SU-DHL-6 (cell line): ENCODE measurements around the gene IDH2.

Experiments used
- H2AFZ ChIP-seq: fragments of 200-600 bp; sonication (generic); 2 replicates; pipeline ENCODE4 v1.6.1; 2014; ENCODE audit warnings: low read depth, mild to moderate bottlenecking, moderate library complexity, mixed read lengths, antibody characterized with exemption, low read length; ENCODE audit not compliant: severe bottlenecking
- H3F3A ChIP-seq: fragments of 200-600 bp; shearing (Covaris generic); 2 replicates; pipeline ENCODE4 v1.6.0; 2016; ENCODE audit warnings: antibody characterized with exemption, mild to moderate bottlenecking; ENCODE audit not compliant: insufficient read depth
- H3K27ac ChIP-seq: fragments of 200-600 bp; sonication (generic); 2 replicates; pipeline ENCODE4 v1.5.1; 2016; ENCODE audit warnings: low read depth, mild to moderate bottlenecking, low read length, moderate library complexity, mixed read lengths
- H3K27me3 ChIP-seq: fragments of 200-600 bp; sonication (generic), shearing (Covaris generic); 2 replicates; pipeline ENCODE4 v1.6.0; 2014; ENCODE audit warnings: mild to moderate bottlenecking, low read length
- H3K36me3 ChIP-seq: fragments of 200-600 bp; sonication (generic); 2 replicates; pipeline ENCODE4 v1.6.1; 2014; ENCODE audit warnings: mild to moderate bottlenecking, low read length, mixed read lengths
- H3K4me2 ChIP-seq: fragments of 300-600, 200-600 bp; shearing (Covaris generic), sonication (generic); 2 replicates; pipeline ENCODE4 v1.6.0; 2014; ENCODE audit warnings: low read length, low read depth, mild to moderate bottlenecking; ENCODE audit not compliant: poor library complexity, severe bottlenecking
- H3K4me3 ChIP-seq: fragments of 200-600 bp; sonication (generic); 2 replicates; pipeline ENCODE4 v1.5.1; 2014; ENCODE audit warnings: antibody characterized with exemption, low read length, mild to moderate bottlenecking, mixed read lengths; ENCODE audit not compliant: insufficient read depth, poor library complexity, severe bottlenecking
- H3K79me2 ChIP-seq: fragments of 200-600 bp; sonication (generic); 2 replicates; pipeline ENCODE4 v1.6.1; 2014; ENCODE audit warnings: mild to moderate bottlenecking, low read length, moderate library complexity; ENCODE audit not compliant: insufficient read depth
- H3K9ac ChIP-seq: fragments of 200-600 bp; sonication (generic); 2 replicates; pipeline ENCODE4 v1.7.0; 2014; ENCODE audit warnings: mild to moderate bottlenecking, low read length
- H3K9me2 ChIP-seq: fragments of 200-600 bp; sonication (generic); replicated peaks from 2 replicates; pipeline ENCODE4 v1.6.1; 2014; ENCODE audit warnings: low read length; ENCODE audit not compliant: insufficient read depth
- H3K9me3 ChIP-seq: fragments of 200-600 bp; sonication (generic); 2 replicates; pipeline ENCODE4 v1.6.1; 2014; ENCODE audit warnings: low read length, mixed read lengths; ENCODE audit not compliant: insufficient read depth
- H4K20me1 ChIP-seq: fragments of 200-600 bp; sonication (generic); 2 replicates; pipeline ENCODE4 v1.6.1; 2014; ENCODE audit warnings: low read depth, mild to moderate bottlenecking, antibody characterized with exemption, low read length, moderate library complexity, mixed read lengths
- CTCF ChIP-seq: fragments of 200-600 bp; sonication (generic); IDR thresholded peaks from one replicate; pipeline ENCODE4 v1.5.1; 2017; ENCODE audit warnings: antibody characterized with exemption, mild to moderate bottlenecking, low read length, moderate library complexity; ENCODE audit not compliant: insufficient read depth, poor library complexity, severe bottlenecking
- EZH2phosphoT487 ChIP-seq: fragments of 200-600 bp; sonication (generic), shearing (Covaris generic); conservative IDR thresholded peaks from 2 replicates; pipeline ENCODE4 v1.6.1; 2018; ENCODE audit warnings: mild to moderate bottlenecking, antibody characterized with exemption, low read length, moderate library complexity, mixed read lengths

The IDH2 gene

DNA sequence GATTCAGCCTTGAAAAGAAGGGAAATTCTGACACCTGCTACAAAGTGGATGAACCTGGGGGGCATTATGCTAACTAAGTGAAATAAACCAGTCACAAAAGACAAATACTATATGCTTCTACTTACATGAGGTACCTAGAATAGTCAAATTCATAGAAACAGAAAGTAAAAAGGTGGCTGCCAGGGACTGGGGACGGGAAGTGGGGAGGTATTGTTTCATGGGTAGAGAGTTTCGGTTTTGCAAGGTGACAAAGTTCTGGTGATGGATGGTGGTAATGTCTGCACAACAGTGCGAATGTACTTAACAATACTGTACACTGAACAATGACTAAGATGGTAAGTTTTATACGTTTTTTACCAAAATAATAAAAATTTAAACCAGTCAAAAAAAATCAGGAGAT is 4.8 kb downstream of the IDH2 start:
- H3K9me2 ChIP-seq: no peaks in the 10 kb centered on the region
- H3K27ac ChIP-seq: peak overlapping the region; percentile 88
- TF ChIP-seq CTCF (no peak), EZH2phosphoT487 (no peak)

DNA sequence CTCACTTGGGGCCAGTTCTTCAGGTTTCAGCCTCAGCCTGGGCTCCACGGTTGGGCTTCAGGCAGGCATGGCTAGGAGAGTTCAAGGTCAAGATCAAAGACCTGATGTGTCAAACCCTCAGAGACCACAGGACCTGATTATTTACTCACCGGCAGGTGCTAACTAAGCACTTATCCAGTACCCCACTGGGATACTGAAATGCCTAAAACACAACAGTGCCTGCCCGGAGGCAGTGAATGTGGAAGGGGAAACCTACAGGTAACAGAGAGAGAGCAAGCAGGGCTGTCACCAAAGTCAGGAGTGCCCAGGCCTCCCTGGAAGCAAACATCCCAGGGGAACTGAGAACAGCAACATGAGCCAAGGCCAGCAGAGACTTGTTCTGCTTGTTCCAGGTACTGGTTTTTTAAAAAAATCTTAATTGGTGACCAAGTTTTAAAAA is 6.7 kb downstream of the IDH2 start:
- H3K27ac ChIP-seq: no peak overlapping the region
- H3K79me2 ChIP-seq: no peaks in the 10 kb centered on the region

More for the DNA sequence above, 4.8 kb downstream of the IDH2 start:
- peak overlapping the region; percentile 38 for H3K4me3 ChIP-seq
- no peaks in the 10 kb centered on the region for H3K79me2 ChIP-seq
- peak overlapping the region; percentile 89 for H3K4me2 ChIP-seq
- H3F3A ChIP-seq: peaks cover 14% of the 10 kb centered on the region
- no peaks in the 10 kb centered on the region for H4K20me1 ChIP-seq
- H3K27me3 ChIP-seq: no peaks in the 10 kb centered on the region
- H2AFZ ChIP-seq: no peak overlapping the region
- no peaks in the 10 kb centered on the region for H3K9me3 ChIP-seq
- H3K9ac ChIP-seq: peak overlapping the region; percentile 27; the same call in 1 of the 2 replicates
- no peaks in the 10 kb centered on the region for H3K36me3 ChIP-seq

GRCh38 chr15:90091156-90091931 is 10.9 kb downstream of the IDH2 start:
- Histone ChIP-seq H3K9me3 (no peaks in the 10 kb centered on the region), H2AFZ (no peak overlapping the region), H3K36me3 (no peaks in the 10 kb centered on the region), H3K4me3 (no peak overlapping the region), H3K27ac (no peak overlapping the region), H3K27me3 (no peaks in the 10 kb centered on the region), H3K9me2 (no peaks in the 10 kb centered on the region), H3F3A (no peaks in the 10 kb centered on the region), H4K20me1 (no peaks in the 10 kb centered on the region), H3K4me2 (no peak overlapping the region), H3K9ac (no peak overlapping the region), H3K79me2 (no peaks in the 10 kb centered on the region)
- no peak for TF ChIP-seq CTCF
- no peak for TF ChIP-seq EZH2phosphoT487

More for the DNA sequence above, 6.7 kb downstream of the IDH2 start:
- Histone ChIP-seq H3K9ac (no peak overlapping the region), H3K4me3 (no peak overlapping the region), H3K36me3 (no peaks in the 10 kb centered on the region), H2AFZ (no peak overlapping the region), H3K27me3 (no peaks in the 10 kb centered on the region), H3F3A (peaks cover 11% of the 10 kb centered on the region), H3K9me2 (no peaks in the 10 kb centered on the region), H3K9me3 (no peaks in the 10 kb centered on the region), H3K4me2 (no peak overlapping the region), H4K20me1 (no peaks in the 10 kb centered on the region)
- TF ChIP-seq CTCF (no peak), EZH2phosphoT487 (no peak)
